HG03460 (cell line): Measurements from ENCODE around the gene PRKCB.

Source experiments
- ATAC-seq: cut with Tn5 transposase; IDR thresholded peaks from one replicate; pipeline ENCODE4 v1.9.1; 2021; ENCODE audit not compliant: unreplicated experiment

PRKCB gene

GRCh38 chr16:23863511-23864422 is 28.0 kb downstream of the PRKCB start:
- peak; percentile 66 for ATAC-seq

- ATAC-seq: no peak
These were observed 30.1 kb downstream of the PRKCB start for GRCh38 chr16:23865853-23866252.

GRCh38 chr16:23866621-23867020 is 30.8 kb downstream of the PRKCB start:
- ATAC-seq: no peak

- ATAC-seq: no peak
These were observed 31.8 kb downstream of the PRKCB start for GRCh38 chr16:23867566-23867965.

- ATAC-seq: no peak
These were observed 32.4 kb downstream of the PRKCB start for GRCh38 chr16:23868136-23868535.

GRCh38 chr16:23869052-23869451 is 33.3 kb downstream of the PRKCB start:
- ATAC-seq: no peak

- ATAC-seq: no peak
These were observed 36.1 kb downstream of the PRKCB start for GRCh38 chr16:23871924-23872323.

GRCh38 chr16:23874613-23875294 is 39.0 kb downstream of the PRKCB start:
- no peak for ATAC-seq

- ATAC-seq: no peak
These were observed 40.6 kb downstream of the PRKCB start for GRCh38 chr16:23876256-23876896.

GRCh38 chr16:23877107-23878070 is 41.6 kb downstream of the PRKCB start:
- no peak for ATAC-seq

GRCh38 chr16:23879735-23880373 is 44.1 kb downstream of the PRKCB start:
- no peak for ATAC-seq

GRCh38 chr16:23889189-23889588 is 53.4 kb downstream of the PRKCB start:
- no peak for ATAC-seq

GRCh38 chr16:23893986-23894385 is 58.2 kb downstream of the PRKCB start:
- ATAC-seq: no peak

GRCh38 chr16:23895052-23895451 is 59.3 kb downstream of the PRKCB start:
- no peak for ATAC-seq

- ATAC-seq: no peak
These were observed 61.3 kb downstream of the PRKCB start for GRCh38 chr16:23896832-23897821.

GRCh38 chr16:23898682-23899430 is 63.1 kb downstream of the PRKCB start:
- no peak for ATAC-seq

- no peak for ATAC-seq
These were observed 64.1 kb downstream of the PRKCB start for GRCh38 chr16:23899869-23900268.

- ATAC-seq: no peak
These were observed 64.8 kb downstream of the PRKCB start for GRCh38 chr16:23900480-23901177.
